B cell (primary cell): Measurements from ENCODE around the gene ISCU. TPM values are rescaled to one million over a fixed set of nuclear protein-coding genes. Genes with fewer than 3 reads are reported as not detected.

Source experiments
- ATAC-seq: fragments of 200-7000 bp; cut with Tn5 transposase; one replicate; pipeline ENCODE4 v1.10.0; 2021; ENCODE audit warnings: low read depth, mild to moderate bottlenecking, moderate number of reproducible peaks, moderate library complexity
- CTCF ChIA-PET: fragments of 350-600 bp; sonication (Branson Sonifier 250); formaldehyde crosslinking; loops from one replicate; lab custom pipeline; 2021; ENCODE audit warnings: antibody characterized with exemption, inconsistent platforms; lab: Charles Lee
- POLR2A ChIA-PET: fragments of 350-600 bp; sonication (Branson Sonifier 250); formaldehyde crosslinking; loops from one replicate; lab custom pipeline; 2021; ENCODE audit warnings: antibody characterized with exemption; lab: Charles Lee
- DNase-seq: peaks from one replicate; pipeline ENCODE4 v3.0.0; 2013
- H2AFZ ChIP-seq: 2 replicates; pipeline ENCODE4 v1.6.1; 2012; ENCODE audit warnings: mild to moderate bottlenecking, low read depth, low read length; ENCODE audit not compliant: insufficient read depth, poor library complexity, severe bottlenecking
- H3K27ac ChIP-seq, 2 donors: 1 replicate in 1 of 2; 2 replicates in 1 of 2; pipeline ENCODE4 v1.5.1; 2012 to 2013; ENCODE audit warnings: low read length in 2 of 2, mild to moderate bottlenecking in 2 of 2, moderate library complexity in 1 of 2
- H3K27me3 ChIP-seq, 4 experiments: fragments of 200-600 bp in 1 of 4; sonication (generic) in 1 of 4; replicated peaks in 1 of 4; 1 replicate in 2 of 4; 2 replicates in 2 of 4; pipeline versions ENCODE4 v1.6.1 to v1.7.0; 2013 to 2016; ENCODE audit warnings: low read length in 3 of 4, mild to moderate bottlenecking in 2 of 4, mixed read lengths in 1 of 4, moderate library complexity in 1 of 4; ENCODE audit not compliant: insufficient read depth in 4 of 4, control insufficient read depth in 3 of 4; ENCODE audit errors: control extremely low read depth in 1 of 4
- H3K36me3 ChIP-seq, 2 experiments: replicated peaks in 1 of 2; 1 replicate in 1 of 2; 2 replicates in 1 of 2; pipeline versions ENCODE4 v1.6.1 to v1.7.1; 2013; ENCODE audit warnings: low read length in 1 of 2; ENCODE audit not compliant: insufficient read depth in 2 of 2, control insufficient read depth in 1 of 2; ENCODE audit errors: control extremely low read depth in 1 of 2, extremely low read depth in 1 of 2
- H3K4me1 ChIP-seq, 2 donors: fragments of 200-600 bp in 1 of 2; sonication (generic) in 1 of 2; 1 replicate in 1 of 2; 2 replicates in 1 of 2; pipeline versions ENCODE4 v1.5.1 to v1.6.1; 2013 to 2017; ENCODE audit warnings: low read length in 2 of 2; ENCODE audit not compliant: control insufficient read depth in 2 of 2, insufficient read depth in 2 of 2
- H3K4me2 ChIP-seq: replicated peaks from 2 replicates; pipeline ENCODE3; 2012; ENCODE audit warnings: mild to moderate bottlenecking, low read depth, low read length; ENCODE audit not compliant: poor library complexity, severe bottlenecking
- H3K4me3 ChIP-seq, 5 experiments: fragments of 200-600 bp in 1 of 5; sonication (generic) in 1 of 5; 1 replicate in 3 of 5; 2 replicates in 2 of 5; pipeline versions ENCODE4 v1.5.1 to v1.7.0; 2011 to 2016; ENCODE audit warnings: low read length in 4 of 5, mild to moderate bottlenecking in 4 of 5, low read depth in 2 of 5, control low read depth in 1 of 5, moderate library complexity in 1 of 5; ENCODE audit not compliant: insufficient read depth in 1 of 5; ENCODE audit errors: control extremely low read depth in 1 of 5, extremely low read depth in 1 of 5
- H3K79me2 ChIP-seq: fragments of 200-600 bp; sonication (generic); one replicate; pipeline ENCODE4 v1.6.0; 2016; ENCODE audit warnings: low read length; ENCODE audit not compliant: control insufficient read depth, insufficient read depth
- H3K9ac ChIP-seq: fragments of 200-600 bp; sonication (generic); 2 replicates; pipeline ENCODE4 v1.6.1; 2017; ENCODE audit warnings: mild to moderate bottlenecking, low read length, moderate library complexity
- H3K9me3 ChIP-seq, 3 donors: one replicate each; pipeline versions ENCODE4 v1.6.1 to v1.7.1; 2013; ENCODE audit warnings: low read length in 2 of 3; ENCODE audit not compliant: control insufficient read depth in 2 of 3, insufficient read depth in 1 of 3; ENCODE audit errors: control extremely low read depth in 1 of 3
- H4K20me1 ChIP-seq: 2 replicates; pipeline ENCODE4 v1.6.0; 2012; ENCODE audit warnings: mild to moderate bottlenecking, low read length; ENCODE audit not compliant: insufficient read depth, control insufficient read depth, poor library complexity, severe bottlenecking
- H3K27ac Mint-ChIP-seq: one replicate; pipeline ENCODE4 v1.8.0; 2021; ENCODE audit warnings: mixed read lengths
- H3K27me3 Mint-ChIP-seq: one replicate; pipeline ENCODE4 v1.8.0; 2021; ENCODE audit warnings: mixed read lengths
- H3K4me1 Mint-ChIP-seq: one replicate; pipeline ENCODE4 v1.8.0; 2021; ENCODE audit warnings: mixed read lengths
- H3K4me3 Mint-ChIP-seq: one replicate; pipeline ENCODE4 v1.8.0; 2021; ENCODE audit warnings: mixed read lengths
- H3K9me3 Mint-ChIP-seq: one replicate; pipeline ENCODE4 v1.8.0; 2022; ENCODE audit warnings: mixed read lengths; ENCODE audit not compliant: insufficient read depth
- CTCF ChIP-seq: fragments of 200-600 bp; IDR thresholded peaks from one replicate; pipeline ENCODE4 v1.8.0; 2022; ENCODE audit warnings: antibody characterized with exemption, mild to moderate bottlenecking
- EZH2 ChIP-seq: IDR thresholded peaks from 2 replicates; pipeline ENCODE4 v1.6.1; 2012; ENCODE audit warnings: borderline replicate concordance, low read depth, mild to moderate bottlenecking, moderate library complexity, low read length; ENCODE audit not compliant: insufficient read depth, poor library complexity, severe bottlenecking
- WGBS: methylation state at CpG from one replicate; pipeline ENCODE4 v1.1.5; 2013; ENCODE audit warnings: missing lambda C conversion rate; ENCODE audit not compliant: insufficient coverage; 5-methylcytosine and 5-hydroxymethylcytosine counted together
- intact Hi-C: fragments of 100-400 bp; cut with micrococcal nuclease; formaldehyde crosslinking; loops from one replicate; pipeline ENCODE4 v1.10.0; 2022
- polyA plus RNA-seq: library from polyadenylated mRNA; depleted of rRNA; stranded (reverse); fragments of >200 nt; gene quantifications from 2 replicates; pipeline ENCODE4 v1.2.3, GENCODE V29; 2012
- total RNA-seq, 2 donors: library from RNA; stranded (reverse); fragments of 120-200 nt in 1 of 2; gene quantifications; 1 replicate in 1 of 2; 2 replicates in 1 of 2; pipeline versions ENCODE4 v1.2.3 to v1.2.4, GENCODE V29; 2013 to 2022

ISCU gene
- total and polyA plus RNA-seq, 2 donors (not counting 1 experiment from before 2014, with no cell fraction given), result 173 to 209 TPM

DNA sequence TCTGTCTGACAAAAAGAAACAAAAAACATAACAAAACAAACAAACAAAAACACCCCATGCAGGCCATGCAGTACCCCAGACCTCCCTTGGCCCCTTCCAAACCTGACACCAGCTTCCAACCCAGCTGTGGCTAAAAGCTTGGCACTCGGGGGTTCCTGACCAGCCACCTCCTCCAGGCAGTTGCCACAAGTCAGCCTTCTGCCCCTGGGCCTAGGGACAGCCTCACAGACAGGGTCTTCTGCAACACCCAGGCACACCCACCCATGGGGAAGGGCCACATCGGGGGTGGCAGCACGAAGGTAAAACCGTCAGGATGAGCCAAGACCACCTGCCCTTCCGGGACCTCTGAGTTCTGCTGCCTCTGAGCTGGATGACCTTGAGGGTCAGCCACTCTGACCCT is 46.2 kb downstream of the ISCU start:
- H3K27ac Mint-ChIP-seq, result no peak overlapping the region
- CTCF ChIA-PET, result interaction anchor here (1.0 to 13.7 kb wide), 4 partner anchors 9 to 196 kb away, joined by 3 to 102 read pairs (median 8); no protein-coding TSS in a partner anchor

More for the DNA sequence above, 46.2 kb downstream of the ISCU start:
- H3K27ac ChIP-seq, result no peak overlapping the region
- ATAC-seq (no peak), DNase-seq (no peak)
- H2AFZ ChIP-seq, result no peak overlapping the region
- no peak overlapping the region for H3K9ac ChIP-seq
- H3K36me3 ChIP-seq, result no peaks in the 10 kb centered on the region
- TF ChIP-seq EZH2 (no peak), CTCF (no peak)
- WGBS, result 86% methylated on average over 5 of the region's 5 CpGs
- peaks cover 11 to 21% of the 10 kb centered on the region in 2 donors for H3K4me1 ChIP-seq
- H3K4me1 Mint-ChIP-seq, result peaks cover 19% of the 10 kb centered on the region
- peaks cover 0 to 12% (median 2%) of the 10 kb centered on the region in 4 experiments for H3K27me3 ChIP-seq
- no peak overlapping the region for H3K4me2 ChIP-seq
- no peaks in the 10 kb centered on the region for H3K79me2 ChIP-seq
- H4K20me1 ChIP-seq, result no peaks in the 10 kb centered on the region
- H3K4me3 ChIP-seq, result no peak overlapping the region
- POLR2A ChIA-PET, result no interaction called here
- H3K4me3 Mint-ChIP-seq, result no peak overlapping the region
- no peaks in the 10 kb centered on the region for H3K9me3 Mint-ChIP-seq
- intact Hi-C loops, result no loop called here
- H3K27me3 Mint-ChIP-seq, result peaks cover 10% of the 10 kb centered on the region
- H3K9me3 ChIP-seq, result peaks cover 0 to 4% (median 0%) of the 10 kb centered on the region in 3 donors
